Trophoblast cell (in vitro differentiated cells and primary cell): ENCODE measurements around the gene UBIAD1.

ENCODE experiments used
- DNase-seq, 2 donors: peaks; one replicate each; pipeline ENCODE4 v3.0.0-alpha.2; 2016
- H2AFZ ChIP-seq: 2 replicates; pipeline ENCODE4 v1.6.1; 2013; ENCODE audit warnings: low read length, moderate library complexity, mild to moderate bottlenecking; ENCODE audit not compliant: insufficient read depth, poor library complexity
- H2AK5ac ChIP-seq: 2 replicates; pipeline ENCODE4 v1.6.1; 2013; ENCODE audit warnings: mild to moderate bottlenecking, low read length
- H2BK120ac ChIP-seq: 2 replicates; pipeline ENCODE4 v1.6.1; 2013; ENCODE audit warnings: low read length, mild to moderate bottlenecking, moderate library complexity; ENCODE audit not compliant: insufficient read depth, poor library complexity
- H2BK12ac ChIP-seq: 2 replicates; pipeline ENCODE4 v1.6.1; 2013; ENCODE audit warnings: mild to moderate bottlenecking, low read length, moderate library complexity
- H2BK5ac ChIP-seq: 2 replicates; pipeline ENCODE4 v1.6.1; 2013; ENCODE audit warnings: low read length, low read depth, moderate library complexity, mild to moderate bottlenecking; ENCODE audit not compliant: poor library complexity
- H3K14ac ChIP-seq: 2 replicates; pipeline ENCODE4 v1.6.1; 2013; ENCODE audit warnings: mild to moderate bottlenecking, low read length
- H3K18ac ChIP-seq: 2 replicates; pipeline ENCODE4 v1.6.1; 2013; ENCODE audit warnings: mild to moderate bottlenecking, low read length
- H3K23ac ChIP-seq: 2 replicates; pipeline ENCODE4 v1.6.1; 2013; ENCODE audit warnings: low read length
- H3K27ac ChIP-seq: 2 replicates; pipeline ENCODE4 v1.5.1; 2013; ENCODE audit warnings: low read depth, mild to moderate bottlenecking, inconsistent platforms, low read length, moderate library complexity
- H3K27me3 ChIP-seq: 2 replicates; pipeline ENCODE4 v1.6.1; 2013; ENCODE audit warnings: inconsistent platforms, mild to moderate bottlenecking, low read length, moderate library complexity; ENCODE audit not compliant: insufficient read depth
- H3K36me3 ChIP-seq, 2 experiments: 1 replicate in 1 of 2; 2 replicates in 1 of 2; pipeline ENCODE4 v1.6.1; 2013; ENCODE audit warnings: low read length in 2 of 2, mild to moderate bottlenecking in 2 of 2, moderate library complexity in 1 of 2; ENCODE audit not compliant: insufficient read depth in 2 of 2, control insufficient read depth in 1 of 2
- H3K4ac ChIP-seq: 2 replicates; pipeline ENCODE4 v1.6.1; 2013; ENCODE audit warnings: low read depth, mild to moderate bottlenecking, low read length, moderate library complexity
- H3K4me1 ChIP-seq, 2 experiments: 1 replicate in 1 of 2; 2 replicates in 1 of 2; pipeline ENCODE4 v1.6.1; 2013; ENCODE audit warnings: low read length in 2 of 2, mild to moderate bottlenecking in 2 of 2, moderate library complexity in 1 of 2; ENCODE audit not compliant: insufficient read depth in 2 of 2, control insufficient read depth in 1 of 2
- H3K4me2 ChIP-seq: 2 replicates; pipeline ENCODE4 v1.6.1; 2013; ENCODE audit warnings: inconsistent platforms, mild to moderate bottlenecking, low read length, moderate library complexity
- H3K4me3 ChIP-seq: 2 replicates; pipeline ENCODE4 v1.5.1; 2013; ENCODE audit warnings: mild to moderate bottlenecking, low read depth, low read length, inconsistent platforms
- H3K79me1 ChIP-seq: one replicate; pipeline ENCODE4 v1.6.1; 2013; ENCODE audit warnings: low read length
- H3K79me2 ChIP-seq: 2 replicates; pipeline ENCODE4 v1.6.1; 2013; ENCODE audit warnings: low read length, mild to moderate bottlenecking; ENCODE audit not compliant: control insufficient read depth, insufficient read depth, poor library complexity
- H3K9ac ChIP-seq: 2 replicates; pipeline ENCODE4 v1.6.1; 2013; ENCODE audit warnings: mild to moderate bottlenecking, low read length
- H3K9me3 ChIP-seq: 2 replicates; pipeline ENCODE4 v1.6.1; 2013; ENCODE audit warnings: low read depth, mild to moderate bottlenecking, control low read depth, inconsistent platforms, low read length; ENCODE audit not compliant: insufficient read depth
- H4K12ac ChIP-seq: 2 replicates; pipeline ENCODE4 v1.6.1; 2013; ENCODE audit warnings: low read depth, mild to moderate bottlenecking, low read length, moderate library complexity
- H4K8ac ChIP-seq: 2 replicates; pipeline ENCODE4 v1.6.1; 2013; ENCODE audit warnings: low read depth, mild to moderate bottlenecking, low read length, moderate library complexity
- H4K91ac ChIP-seq: one replicate; pipeline ENCODE4 v1.6.1; 2013; ENCODE audit warnings: low read depth, mild to moderate bottlenecking, low read length, moderate library complexity
- WGBS: extraction: QIAGEN DNeasy Blood & Tissue Kit; methylation state at CpG from one replicate; pipeline ENCODE4 v1.1.7; 2013; ENCODE audit warnings: missing lambda C conversion rate; ENCODE audit not compliant: insufficient read length, insufficient coverage; ENCODE audit errors: extremely low coverage; 5-methylcytosine and 5-hydroxymethylcytosine counted together

UBIAD1 gene

DNA sequence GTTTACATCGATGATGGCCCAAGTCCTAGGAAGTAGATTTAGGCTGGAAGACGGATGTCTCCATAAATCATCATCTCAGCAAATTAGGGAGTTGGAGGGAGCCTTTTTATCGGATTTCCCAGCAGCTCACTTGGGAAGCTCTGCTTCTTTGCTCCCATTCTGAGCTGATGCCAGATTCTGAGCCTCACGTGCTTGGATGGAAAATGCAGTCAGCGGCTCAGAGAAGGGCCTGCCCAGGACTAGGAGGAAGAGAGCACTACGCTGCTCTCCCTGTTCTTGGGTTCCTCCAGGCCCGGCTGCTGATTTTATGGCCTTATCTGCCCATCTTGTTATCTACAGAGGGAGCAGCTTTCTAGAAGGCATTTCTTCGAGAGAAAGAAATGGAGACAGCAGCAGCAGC is 42.0 kb downstream of the UBIAD1 start:
- Histone ChIP-seq H3K18ac (no peak overlapping the region), H3K36me3 (no peaks in the 10 kb centered on the region), H4K8ac (no peak overlapping the region), H3K4ac (no peak overlapping the region), H2BK120ac (no peak overlapping the region), H3K27ac (no peak overlapping the region), H2AFZ (no peak overlapping the region), H4K12ac (no peak overlapping the region), H3K14ac (no peak overlapping the region), H3K23ac (no peak overlapping the region), H3K4me2 (no peak overlapping the region), H2BK5ac (no peak overlapping the region), H3K79me1 (no peaks in the 10 kb centered on the region), H2BK12ac (no peak overlapping the region), H3K79me2 (no peaks in the 10 kb centered on the region), H3K9me3 (no peaks in the 10 kb centered on the region), H3K4me1 (no peaks in the 10 kb centered on the region), H3K9ac (no peak overlapping the region), H3K4me3 (no peak overlapping the region), H2AK5ac (no peak overlapping the region), H4K91ac (no peak overlapping the region), H3K27me3 (no peaks in the 10 kb centered on the region)
- no peak for DNase-seq
- no CpG with 5 or more reads among the region's 8 CpGs for WGBS

DNA sequence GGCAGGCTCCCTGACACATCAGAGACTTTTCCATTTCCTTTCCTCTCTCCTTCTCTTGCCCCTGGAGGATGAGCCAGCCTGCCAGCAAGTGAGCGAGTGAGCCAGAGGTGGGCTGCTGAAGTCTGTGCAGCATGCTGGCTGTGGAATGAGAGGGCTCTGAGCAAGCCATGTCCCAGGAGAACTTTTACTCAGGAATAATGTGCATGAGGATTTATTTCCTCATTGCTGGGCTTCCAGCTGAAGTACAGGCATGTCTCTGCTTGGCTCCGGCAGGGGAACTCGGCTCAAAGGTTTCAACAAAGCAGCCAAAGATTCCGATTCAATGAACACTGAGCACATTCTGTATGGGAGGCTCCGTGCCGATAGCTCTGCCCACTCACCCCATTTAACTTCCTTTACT is 43.7 kb downstream of the UBIAD1 start:
- no peak for DNase-seq
- H4K12ac ChIP-seq = no peak overlapping the region
- H3K79me2 ChIP-seq = no peaks in the 10 kb centered on the region
- WGBS = no CpG with 5 or more reads among the region's 6 CpGs
- H3K9ac ChIP-seq = no peak overlapping the region
- no peak overlapping the region for H3K18ac ChIP-seq
- H3K4me2 ChIP-seq = no peak overlapping the region
- no peak overlapping the region for H2AK5ac ChIP-seq
- H2AFZ ChIP-seq = no peak overlapping the region
- H3K4me3 ChIP-seq = no peak overlapping the region
- no peaks in the 10 kb centered on the region for H3K79me1 ChIP-seq
- no peak overlapping the region for H2BK120ac ChIP-seq
- H3K36me3 ChIP-seq = no peaks in the 10 kb centered on the region
- no peak overlapping the region for H2BK5ac ChIP-seq
- peaks cover 0 to 2% of the 10 kb centered on the region in 2 experiments for H3K4me1 ChIP-seq
- H3K4ac ChIP-seq = no peak overlapping the region
- H2BK12ac ChIP-seq = no peak overlapping the region
- no peak overlapping the region for H4K8ac ChIP-seq
- no peaks in the 10 kb centered on the region for H3K27me3 ChIP-seq
- no peak overlapping the region for H3K23ac ChIP-seq
- H4K91ac ChIP-seq = no peak overlapping the region
- no peak overlapping the region for H3K14ac ChIP-seq
- no peaks in the 10 kb centered on the region for H3K9me3 ChIP-seq
- H3K27ac ChIP-seq = no peak overlapping the region

DNA sequence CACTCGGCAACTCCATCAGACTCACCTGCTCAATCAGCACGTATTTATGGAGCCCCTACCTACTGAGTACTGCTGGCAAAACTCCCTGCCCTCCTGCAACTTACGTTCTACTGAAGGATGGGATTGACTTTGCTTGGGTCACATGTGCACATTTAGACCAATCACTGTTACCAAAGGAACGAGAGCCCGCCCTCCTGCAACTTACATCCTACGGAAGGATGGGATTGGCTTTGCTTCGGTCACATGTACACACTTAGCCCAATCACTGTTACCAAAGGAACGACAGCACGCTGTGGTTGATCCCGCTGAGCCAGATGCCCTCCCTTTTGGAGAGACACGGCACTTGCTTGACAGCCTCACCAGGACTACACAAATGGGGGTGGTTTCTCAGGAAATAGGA is 46.0 kb downstream of the UBIAD1 start:
- H2BK12ac ChIP-seq = no peak overlapping the region
- no peaks in the 10 kb centered on the region for H3K9me3 ChIP-seq
- H3K14ac ChIP-seq = no peak overlapping the region
- H2BK120ac ChIP-seq = no peak overlapping the region
- H3K4ac ChIP-seq = no peak overlapping the region
- H3K79me2 ChIP-seq = no peaks in the 10 kb centered on the region
- no peaks in the 10 kb centered on the region for H3K36me3 ChIP-seq
- no peak overlapping the region for H3K4me3 ChIP-seq
- WGBS = no CpG with 5 or more reads among the region's 11 CpGs
- H2AFZ ChIP-seq = no peak overlapping the region
- H2AK5ac ChIP-seq = no peak overlapping the region
- H3K4me1 ChIP-seq = peaks cover 0 to 4% of the 10 kb centered on the region in 2 experiments
- no peak for DNase-seq
- no peaks in the 10 kb centered on the region for H3K79me1 ChIP-seq
- no peak overlapping the region for H4K91ac ChIP-seq
- no peak overlapping the region for H2BK5ac ChIP-seq
- H3K27me3 ChIP-seq = no peaks in the 10 kb centered on the region
- H3K23ac ChIP-seq = no peak overlapping the region
- no peak overlapping the region for H3K4me2 ChIP-seq
- H3K18ac ChIP-seq = no peak overlapping the region
- H4K12ac ChIP-seq = no peak overlapping the region
- H3K27ac ChIP-seq = no peak overlapping the region
- no peak overlapping the region for H3K9ac ChIP-seq
- no peak overlapping the region for H4K8ac ChIP-seq

DNA sequence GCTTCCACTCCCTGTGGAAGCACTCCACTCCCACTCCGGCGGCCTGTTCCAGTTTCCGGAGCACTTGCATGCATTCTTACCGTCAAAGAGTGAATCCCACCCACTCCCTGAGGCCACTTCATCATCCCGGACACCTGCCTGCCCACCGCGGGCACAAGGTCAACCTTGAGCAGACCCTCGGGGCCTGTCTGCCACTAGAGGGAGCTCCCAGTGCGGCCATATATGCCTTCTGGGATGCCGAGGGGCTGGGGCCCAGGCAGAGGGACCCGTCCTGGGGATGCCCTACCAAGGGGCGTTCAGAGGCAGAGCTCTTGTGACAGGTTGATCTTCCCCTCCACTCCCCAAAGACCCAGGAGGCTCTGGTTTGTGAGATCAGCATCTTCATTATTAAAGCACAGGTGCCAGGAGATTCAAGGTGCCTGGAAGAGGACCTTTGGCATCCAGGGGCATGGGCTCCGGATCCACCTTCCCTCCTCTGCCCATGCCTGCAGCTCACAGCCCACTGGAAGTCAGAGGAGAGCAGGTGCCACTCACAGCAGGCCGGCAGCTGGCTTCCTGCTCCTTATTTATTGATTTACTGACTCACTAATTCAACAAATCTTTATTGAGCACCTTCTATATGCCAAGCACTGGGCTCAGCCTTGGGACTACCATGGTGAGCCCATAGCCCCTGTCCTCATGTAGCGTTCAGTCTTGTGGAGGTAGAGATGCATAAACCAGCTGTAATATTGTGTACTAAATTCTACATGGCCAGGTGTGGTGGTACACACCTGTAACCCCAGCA is 47.3 kb downstream of the UBIAD1 start:
- DNase-seq = peak in 1 of 2 donors; percentile 31
- Histone ChIP-seq H2BK12ac (no peak overlapping the region), H3K9me3 (no peaks in the 10 kb centered on the region), H4K12ac (no peak overlapping the region), H3K14ac (no peak overlapping the region), H3K4me2 (no peak overlapping the region), H3K36me3 (no peaks in the 10 kb centered on the region), H3K4me3 (no peak overlapping the region), H3K18ac (no peak overlapping the region), H3K79me2 (no peaks in the 10 kb centered on the region), H2AK5ac (no peak overlapping the region), H3K23ac (no peak overlapping the region), H3K27ac (no peak overlapping the region), H3K79me1 (no peaks in the 10 kb centered on the region), H3K9ac (no peak overlapping the region), H2AFZ (no peak overlapping the region), H2BK5ac (no peak overlapping the region), H2BK120ac (no peak overlapping the region), H4K8ac (no peak overlapping the region), H3K4me1 (peaks cover 0 to 4% of the 10 kb centered on the region in 2 experiments), H3K27me3 (no peaks in the 10 kb centered on the region), H4K91ac (no peak overlapping the region), H3K4ac (no peak overlapping the region)
- no CpG with 5 or more reads among the region's 15 CpGs for WGBS
